Measurements from ENCODE around the gene ASPG. TPM values are rescaled to one million over a fixed set of nuclear protein-coding genes. Genes with fewer than 3 reads are reported as not detected.
A peak's percentile ranks its signal among the peaks of the same experiment; 100 is the strongest.

ASPG gene
- 10 to 100 TPM; 26.0 to 38.5 (median 28.2) TPM for total RNA-seq

DNA sequence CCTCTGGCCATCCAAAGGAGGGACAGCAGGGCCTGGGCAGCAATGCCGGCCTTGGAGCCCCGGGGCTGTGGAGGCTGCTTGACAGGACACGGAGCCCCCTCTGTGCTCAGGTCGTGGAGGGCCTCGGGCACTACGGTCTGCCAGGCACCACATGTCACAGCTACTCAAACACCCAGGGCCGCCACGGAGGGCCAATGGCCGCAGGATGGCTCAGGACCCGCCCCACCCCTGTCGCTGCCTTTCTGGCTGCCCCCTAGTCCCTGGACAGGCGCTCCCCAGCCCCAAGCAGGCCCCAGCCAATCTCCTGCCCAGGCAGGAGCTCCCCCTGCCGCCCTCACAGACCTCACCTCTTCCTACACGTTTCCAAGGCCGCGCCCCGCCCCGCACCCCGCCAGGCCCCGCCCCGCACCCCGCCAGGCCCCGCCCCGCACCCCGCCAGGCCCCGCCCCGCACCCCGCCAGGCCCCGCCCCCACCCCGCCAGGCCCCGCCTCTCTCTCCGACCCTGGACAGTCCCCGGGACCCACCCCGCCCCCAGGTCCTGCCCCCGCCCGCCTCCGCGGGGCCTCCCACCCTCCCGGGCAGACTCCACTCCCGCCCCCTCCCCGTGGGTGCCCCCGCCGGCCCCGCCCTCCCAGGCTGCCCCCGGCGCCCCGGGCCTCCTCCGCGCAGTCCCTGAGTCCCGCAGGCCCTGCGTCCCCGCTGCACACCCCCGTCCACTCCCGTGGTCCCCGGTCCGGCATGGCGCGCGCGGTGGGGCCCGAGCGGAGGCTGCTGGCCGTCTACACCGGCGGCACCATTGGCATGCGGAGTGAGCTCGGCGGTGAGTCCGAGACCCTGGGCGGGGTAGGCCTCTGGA lies at the start of gene ASPG:
Gene ASPG (plus strand): TSS at position 669 of the 857 bp plus-strand sequence. CDS start 71 bp downstream, at position 740.
- 8% methylated on average over 11 of the region's 70 CpGs for WGBS
- H3K27me3 ChIP-seq: peaks cover 53% of the 10 kb centered on the region
- H3K9me3 ChIP-seq: no peaks in the 10 kb centered on the region
- H3K36me3 ChIP-seq: no peaks in the 10 kb centered on the region
- DNase-seq (ENCODE audit: low spot score in 2 of 2): peak in 1 of 2 donors; percentile 65
- H3K4me3 ChIP-seq: peak within 1 kb of the TSS; percentile 19
- peaks cover 8% of the 10 kb centered on the region for H3K4me1 ChIP-seq
- no peak within 1 kb of the TSS for H3K27ac ChIP-seq
- TF ChIP-seq, protein P1, sequence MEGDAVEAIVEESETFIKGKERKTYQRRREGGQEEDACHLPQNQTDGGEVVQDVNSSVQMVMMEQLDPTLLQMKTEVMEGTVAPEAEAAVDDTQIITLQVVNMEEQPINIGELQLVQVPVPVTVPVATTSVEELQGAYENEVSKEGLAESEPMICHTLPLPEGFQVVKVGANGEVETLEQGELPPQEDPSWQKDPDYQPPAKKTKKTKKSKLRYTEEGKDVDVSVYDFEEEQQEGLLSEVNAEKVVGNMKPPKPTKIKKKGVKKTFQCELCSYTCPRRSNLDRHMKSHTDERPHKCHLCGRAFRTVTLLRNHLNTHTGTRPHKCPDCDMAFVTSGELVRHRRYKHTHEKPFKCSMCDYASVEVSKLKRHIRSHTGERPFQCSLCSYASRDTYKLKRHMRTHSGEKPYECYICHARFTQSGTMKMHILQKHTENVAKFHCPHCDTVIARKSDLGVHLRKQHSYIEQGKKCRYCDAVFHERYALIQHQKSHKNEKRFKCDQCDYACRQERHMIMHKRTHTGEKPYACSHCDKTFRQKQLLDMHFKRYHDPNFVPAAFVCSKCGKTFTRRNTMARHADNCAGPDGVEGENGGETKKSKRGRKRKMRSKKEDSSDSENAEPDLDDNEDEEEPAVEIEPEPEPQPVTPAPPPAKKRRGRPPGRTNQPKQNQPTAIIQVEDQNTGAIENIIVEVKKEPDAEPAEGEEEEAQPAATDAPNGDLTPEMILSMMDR (IDR thresholded peaks at IDR 0.05): no peak
- TF ChIP-seq EP300 (IDR thresholded peaks at IDR 0.05) (no peak), POLR2AphosphoS5 (IDR thresholded peaks at IDR 0.05) (no peak), POLR2A (IDR thresholded peaks at IDR 0.05) (no peak)

- H3K27me3 ChIP-seq: peaks cover 56% of the 10 kb centered on the region
- H3K4me3 ChIP-seq: no peak overlapping the region
- no peaks in the 10 kb centered on the region for H3K9me3 ChIP-seq
- TF ChIP-seq EP300 (IDR thresholded peaks at IDR 0.05) (no peak), POLR2A (IDR thresholded peaks at IDR 0.05) (no peak), POLR2AphosphoS5 (IDR thresholded peaks at IDR 0.05) (no peak)
- TF ChIP-seq, protein P1 (IDR thresholded peaks at IDR 0.05): no peak
- 61% methylated on average over 7 of the region's 7 CpGs for WGBS
- H3K36me3 ChIP-seq: no peaks in the 10 kb centered on the region
- H3K27ac ChIP-seq: no peak overlapping the region
- H3K4me1 ChIP-seq: no peaks in the 10 kb centered on the region
- no peak for DNase-seq (ENCODE audit: low spot score in 2 of 2)
These were observed 49.3 kb upstream of the ASPG start for GRCh38 chr14:104036212-104036611.

GRCh38 chr14:104037074-104037473 lies 48.4 kb upstream of the ASPG start:
- Histone ChIP-seq H3K27ac (no peak overlapping the region), H3K36me3 (no peaks in the 10 kb centered on the region), H3K4me3 (no peak overlapping the region), H3K27me3 (peaks cover 56% of the 10 kb centered on the region), H3K9me3 (no peaks in the 10 kb centered on the region), H3K4me1 (no peaks in the 10 kb centered on the region)
- TF ChIP-seq POLR2AphosphoS5 (IDR thresholded peaks at IDR 0.05) (no peak), POLR2A (IDR thresholded peaks at IDR 0.05) (no peak), EP300 (IDR thresholded peaks at IDR 0.05) (no peak)
- TF ChIP-seq, protein P1 (IDR thresholded peaks at IDR 0.05): no peak
- no peak for DNase-seq (ENCODE audit: low spot score in 2 of 2)
- 82% methylated on average over 13 of the region's 14 CpGs for WGBS

GRCh38 chr14:104037903-104038302 lies 47.6 kb upstream of the ASPG start:
- no peak for DNase-seq (ENCODE audit: low spot score in 2 of 2)
- H3K36me3 ChIP-seq: no peaks in the 10 kb centered on the region
- H3K9me3 ChIP-seq: no peaks in the 10 kb centered on the region
- no peak overlapping the region for H3K27ac ChIP-seq
- no peaks in the 10 kb centered on the region for H3K4me1 ChIP-seq
- 55% methylated on average over 3 of the region's 3 CpGs for WGBS
- peaks cover 51% of the 10 kb centered on the region for H3K27me3 ChIP-seq
- H3K4me3 ChIP-seq: no peak overlapping the region
- TF ChIP-seq POLR2A (IDR thresholded peaks at IDR 0.05) (no peak), EP300 (IDR thresholded peaks at IDR 0.05) (no peak), POLR2AphosphoS5 (IDR thresholded peaks at IDR 0.05) (no peak)
- TF ChIP-seq, protein P1 (IDR thresholded peaks at IDR 0.05): no peak

GRCh38 chr14:104039214-104039613 lies 46.3 kb upstream of the ASPG start:
- no peak for TF ChIP-seq POLR2A (IDR thresholded peaks at IDR 0.05)
- TF ChIP-seq, protein P1 (IDR thresholded peaks at IDR 0.05): no peak
- TF ChIP-seq EP300 (IDR thresholded peaks at IDR 0.05): no peak
- no peak for TF ChIP-seq POLR2AphosphoS5 (IDR thresholded peaks at IDR 0.05)
- Histone ChIP-seq H3K4me1 (no peaks in the 10 kb centered on the region), H3K36me3 (no peaks in the 10 kb centered on the region), H3K27ac (no peak overlapping the region), H3K27me3 (peaks cover 41% of the 10 kb centered on the region), H3K4me3 (no peak overlapping the region), H3K9me3 (no peaks in the 10 kb centered on the region)
- 67% methylated on average over 5 of the region's 5 CpGs for WGBS
- no peak for DNase-seq (ENCODE audit: low spot score in 2 of 2)
